SK-N-SH treated with all-trans-retinoic acid at 6 μM for 48 hours (cell line): ENCODE results near the gene BICDL1.

Experiments used
- ATAC-seq: fragments of 200-7000 bp; cut with Tn5 transposase; 3 replicates; pipeline ENCODE4 v1.9.1; 2020; ENCODE audit warnings: mild to moderate bottlenecking, moderate library complexity
- BACH2 ChIP-seq: fragments of 250-450 bp; sonication (Bioruptor Pico); IDR thresholded peaks from 2 replicates; pipeline ENCODE4 v1.9.0; 2021; ENCODE audit warnings: mild to moderate bottlenecking, borderline replicate concordance
- CSRNP3 ChIP-seq: fragments of 250-450 bp; sonication (Bioruptor Pico); IDR thresholded peaks from 2 replicates; pipeline ENCODE4 v1.5.1; 2021; ENCODE audit warnings: mild to moderate bottlenecking, moderate library complexity
- GLIS3 ChIP-seq: fragments of 250-450 bp; sonication (Bioruptor Pico); IDR thresholded peaks from 2 replicates; pipeline ENCODE4 v1.5.0; 2020; ENCODE audit warnings: mild to moderate bottlenecking, moderate library complexity
- ISL1 ChIP-seq: fragments of 250-450 bp; sonication (Bioruptor Pico); IDR thresholded peaks from 2 replicates; pipeline ENCODE4 v2.1.2; 2022; ENCODE audit warnings: mild to moderate bottlenecking, moderate library complexity
- OSR1 ChIP-seq: fragments of 250-450 bp; sonication (Bioruptor Pico); IDR thresholded peaks from 2 replicates; pipeline ENCODE4 v1.8.0; 2022; ENCODE audit warnings: moderate library complexity, mild to moderate bottlenecking, inconsistent platforms
- PATZ1 ChIP-seq: fragments of 250-450 bp; sonication (Bioruptor Pico); IDR thresholded peaks from 2 replicates; pipeline ENCODE4 v1.8.0; 2020; ENCODE audit warnings: mild to moderate bottlenecking, moderate library complexity, borderline replicate concordance
- POU6F1 ChIP-seq: fragments of 250-450 bp; sonication (Bioruptor Pico); IDR thresholded peaks from 2 replicates; pipeline ENCODE4 v1.8.0; 2021; ENCODE audit warnings: low read depth, mild to moderate bottlenecking, moderate library complexity, borderline replicate concordance
- PPARA ChIP-seq: fragments of 250-450 bp; sonication (Bioruptor Pico); IDR thresholded peaks from 2 replicates; pipeline ENCODE4 v1.5.0; 2020; ENCODE audit warnings: mild to moderate bottlenecking, borderline replicate concordance
- TCF4 ChIP-seq: fragments of 250-450 bp; sonication (Bioruptor Pico); IDR thresholded peaks from 2 replicates; pipeline ENCODE4 v1.8.0; 2021; ENCODE audit warnings: mild to moderate bottlenecking, moderate library complexity, borderline replicate concordance
- TSHZ2 ChIP-seq: fragments of 250-450 bp; sonication (Bioruptor Pico); IDR thresholded peaks from 2 replicates; pipeline ENCODE4 v1.5.0; 2020; ENCODE audit warnings: mild to moderate bottlenecking, moderate library complexity
- ZFP3 ChIP-seq: fragments of 250-450 bp; sonication (Bioruptor Pico); IDR thresholded peaks from 2 replicates; pipeline ENCODE4 v1.5.0; 2020; ENCODE audit warnings: mild to moderate bottlenecking, moderate library complexity
- ZFP30 ChIP-seq: fragments of 450-650 bp; formaldehyde crosslinking; IDR thresholded peaks from 2 replicates; pipeline ENCODE4 v1.5.0; 2022; ENCODE audit warnings: mild to moderate bottlenecking, moderate library complexity
- ZNF565 ChIP-seq: fragments of 450-650 bp; formaldehyde crosslinking; conservative IDR thresholded peaks from 2 replicates; pipeline ENCODE4 v1.5.0; 2020; ENCODE audit warnings: low read depth, mild to moderate bottlenecking, moderate library complexity
- ZNF70 ChIP-seq: fragments of 450-650 bp; formaldehyde crosslinking; IDR thresholded peaks from 2 replicates; pipeline ENCODE4 v1.5.0; 2020; ENCODE audit warnings: mild to moderate bottlenecking, moderate library complexity

BICDL1 gene

GRCh38 chr12:120125029-120125428 lies 136.0 kb downstream of the BICDL1 start (continued):
- no peak for TF ChIP-seq POU6F1 (CRISPR knock-in tag)
- no peak for TF ChIP-seq GLIS3 (CRISPR knock-in tag)
- TF ChIP-seq TSHZ2 (CRISPR knock-in tag) = no peak
- no peak for TF ChIP-seq ZFP3 (CRISPR knock-in tag)
- TF ChIP-seq PPARA (CRISPR knock-in tag) = no peak
- TF ChIP-seq, all 23 proteins: peak for 0

GRCh38 chr12:120125792-120126634 lies 137.0 kb downstream of the BICDL1 start:
- TF ChIP-seq TSHZ2 (CRISPR knock-in tag) = no peak
- TF ChIP-seq OSR1 (CRISPR knock-in tag) = no peak
- TF ChIP-seq BACH2 (CRISPR knock-in tag) = no peak
- ATAC-seq = no peak

GRCh38 chr12:120126635-120127005 lies 137.6 kb downstream of the BICDL1 start:
- no peak for TF ChIP-seq ZNF565
- TF ChIP-seq OSR1 (CRISPR knock-in tag) = no peak
- TF ChIP-seq ZFP30 = no peak
- TF ChIP-seq ZNF70 (CRISPR knock-in tag) = no peak
- no peak for TF ChIP-seq TCF4 (CRISPR knock-in tag)
- TF ChIP-seq CSRNP3 (CRISPR knock-in tag) = no peak
- no peak for TF ChIP-seq PPARA (CRISPR knock-in tag)
- no peak for TF ChIP-seq TSHZ2 (CRISPR knock-in tag)
- TF ChIP-seq ISL1 = no peak
- no peak for TF ChIP-seq PATZ1 (CRISPR knock-in tag)
- ATAC-seq = no peak
